HepG2 (cell line): ENCODE data around the gene SYCP2. TPM values are rescaled to one million over a fixed set of nuclear protein-coding genes. Genes with fewer than 3 reads are reported as not detected.

Source experiments
- EHMT2 ChIP-seq: fragments of 200-600 bp; sonication (generic); IDR thresholded peaks from 2 replicates; pipeline ENCODE4 v1.7.0; 2017; ENCODE audit warnings: antibody characterized with exemption, low read depth, low read length, borderline replicate concordance
- HBP1 ChIP-seq: IDR thresholded peaks from 2 replicates; pipeline ENCODE4 v1.6.1; 2016; ENCODE audit warnings: low read depth, control low read depth
- NFYB ChIP-seq: sonication (generic); formaldehyde crosslinking; IDR thresholded peaks from 2 replicates; pipeline ENCODE4 v1.4.0; 2020; ENCODE audit warnings: missing genetic modification reagents
- SNRNP70 ChIP-seq: fragments of 200-400 bp; formaldehyde crosslinking; IDR thresholded peaks from 2 replicates; pipeline ENCODE4 v1.6.1; 2017; ENCODE audit warnings: mild to moderate bottlenecking, low read depth, low read length, moderate library complexity
- ZBTB49 ChIP-seq: sonication (generic); formaldehyde crosslinking; IDR thresholded peaks from 2 replicates; pipeline ENCODE4 v1.4.0; 2020; ENCODE audit warnings: missing genetic modification reagents, borderline replicate concordance
- ZNF18 ChIP-seq: sonication (generic); formaldehyde crosslinking; IDR thresholded peaks from 2 replicates; pipeline ENCODE4 v1.8.0; 2022; ENCODE audit warnings: mild to moderate bottlenecking, missing genetic modification reagents; ENCODE audit not compliant: insufficient replicate concordance
- ZNF510 ChIP-seq: sonication (generic); formaldehyde crosslinking; IDR thresholded peaks from 2 replicates; pipeline ENCODE4 v1.4.0; 2020; ENCODE audit warnings: low read depth, mild to moderate bottlenecking, missing genetic modification reagents
- ZNF530 ChIP-seq: sonication (generic); formaldehyde crosslinking; IDR thresholded peaks from 2 replicates; pipeline ENCODE4 v1.5.0; 2020; ENCODE audit warnings: low read depth, mild to moderate bottlenecking, missing genetic modification reagents
- ZNF761 ChIP-seq: sonication (generic); formaldehyde crosslinking; conservative IDR thresholded peaks from 2 replicates; pipeline ENCODE4 v1.4.0; 2020; ENCODE audit warnings: mild to moderate bottlenecking, missing genetic modification reagents
- ZNF777 ChIP-seq: sonication (generic); formaldehyde crosslinking; IDR thresholded peaks from 2 replicates; pipeline ENCODE4 v1.4.0; 2020; ENCODE audit warnings: missing genetic modification reagents
- polyA plus RNA-seq, 8 experiments: library from polyadenylated mRNA; depleted of rRNA in 3 of 8; stranded (reverse) in 7 of 8; unstranded in 1 of 8; fragments of >200 nt; fragmentation: Illumina TruSeq in 4 of 8; extraction: Trizol in 4 of 8; gene quantifications; 2 replicates each; pipeline versions ENCODE4 v1.2.1 to v1.2.3, GENCODE V29; 2011 to 2016; ENCODE audit warnings: low read depth in 4 of 8, missing spikeins in 1 of 8, mixed read lengths in 1 of 8; ENCODE audit not compliant: insufficient read depth in 1 of 8
- total RNA-seq, 5 experiments: library from RNA; depleted of rRNA; stranded (reverse); fragments of >200 nt; fragmentation: Illumina TruSeq; extraction: Trizol; gene quantifications; 2 replicates each; pipeline ENCODE4 v1.2.3, GENCODE V29; 2016; ENCODE audit warnings: low read depth in 1 of 5

Gene SYCP2
- total and polyA plus RNA-seq, 2 of the 13 experiments (the other 11 are each of a cell fraction or from before 2014, with no cell fraction given) = 0.07 to 0.24 TPM

GRCh38 chr20:59940956-59941294 lies 7.5 kb upstream of the SYCP2 start (continued):
- TF ChIP-seq ZBTB49 (CRISPR knock-in tag) (no peak), HBP1 (CRISPR knock-in tag) (no peak; the same call in 1 of the 2 replicates), ZNF777 (CRISPR knock-in tag) (no peak), EHMT2 (0 out of 2 replicates have a peak, but pooled peaks have one; percentile 7), ZNF18 (CRISPR knock-in tag) (peak; percentile 70), ZNF530 (CRISPR knock-in tag) (no peak), ZNF510 (CRISPR knock-in tag) (no peak), NFYB (CRISPR knock-in tag) (no peak), ZNF761 (CRISPR knock-in tag) (no peak), SNRNP70 (no peak)
